ENCODE results near the gene FAM210B.

The FAM210B gene

DNA sequence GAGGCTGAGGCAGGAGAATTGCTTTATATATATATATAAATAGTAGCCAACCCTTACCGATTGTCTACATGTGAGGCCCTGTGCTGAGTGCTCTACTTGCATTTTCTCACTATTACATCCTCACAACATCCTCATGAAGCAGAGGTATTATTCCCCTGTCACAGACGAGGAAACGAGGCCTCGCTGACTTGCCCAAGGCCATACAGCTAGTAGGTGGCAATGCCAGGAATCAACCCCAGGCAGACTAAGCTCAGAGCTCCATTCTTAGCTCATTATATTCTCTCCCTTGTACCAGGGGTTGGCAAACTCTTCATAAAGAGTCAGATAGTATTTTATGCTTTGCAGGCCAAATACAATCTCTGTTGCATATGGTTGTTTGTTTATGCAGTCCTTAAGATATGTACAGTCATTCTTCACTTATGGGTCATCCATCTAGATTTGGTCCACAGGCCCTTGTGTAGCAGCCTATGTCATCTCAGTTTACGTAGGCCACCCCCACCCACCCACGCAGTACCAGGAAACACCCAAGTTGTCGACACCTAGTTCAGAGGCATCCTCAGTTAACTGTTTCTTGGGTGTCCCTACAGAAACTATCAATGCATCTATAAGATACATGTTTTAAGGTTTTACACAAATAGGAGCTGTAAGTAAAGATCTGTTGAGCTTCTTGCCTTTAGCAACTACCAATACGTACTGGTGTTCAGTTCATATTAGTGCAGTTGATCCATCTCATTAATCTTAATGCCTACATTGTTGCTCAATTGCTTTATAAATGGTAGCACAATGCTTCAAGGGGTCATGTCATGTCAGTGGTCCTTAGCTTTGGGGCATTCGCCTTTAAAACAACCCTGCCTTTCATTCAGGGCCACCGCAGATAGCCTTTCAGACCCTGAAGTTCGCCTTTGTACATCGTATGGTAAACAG, 56.3 kb downstream of the FAM210B start:
- TF ChIP-seq ZFX (IDR thresholded peaks at IDR 0.05; ENCODE audit: borderline replicate concordance): no peak
- TF ChIP-seq, protein P1, sequence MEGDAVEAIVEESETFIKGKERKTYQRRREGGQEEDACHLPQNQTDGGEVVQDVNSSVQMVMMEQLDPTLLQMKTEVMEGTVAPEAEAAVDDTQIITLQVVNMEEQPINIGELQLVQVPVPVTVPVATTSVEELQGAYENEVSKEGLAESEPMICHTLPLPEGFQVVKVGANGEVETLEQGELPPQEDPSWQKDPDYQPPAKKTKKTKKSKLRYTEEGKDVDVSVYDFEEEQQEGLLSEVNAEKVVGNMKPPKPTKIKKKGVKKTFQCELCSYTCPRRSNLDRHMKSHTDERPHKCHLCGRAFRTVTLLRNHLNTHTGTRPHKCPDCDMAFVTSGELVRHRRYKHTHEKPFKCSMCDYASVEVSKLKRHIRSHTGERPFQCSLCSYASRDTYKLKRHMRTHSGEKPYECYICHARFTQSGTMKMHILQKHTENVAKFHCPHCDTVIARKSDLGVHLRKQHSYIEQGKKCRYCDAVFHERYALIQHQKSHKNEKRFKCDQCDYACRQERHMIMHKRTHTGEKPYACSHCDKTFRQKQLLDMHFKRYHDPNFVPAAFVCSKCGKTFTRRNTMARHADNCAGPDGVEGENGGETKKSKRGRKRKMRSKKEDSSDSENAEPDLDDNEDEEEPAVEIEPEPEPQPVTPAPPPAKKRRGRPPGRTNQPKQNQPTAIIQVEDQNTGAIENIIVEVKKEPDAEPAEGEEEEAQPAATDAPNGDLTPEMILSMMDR (IDR thresholded peaks at IDR 0.05): no peak

DNA sequence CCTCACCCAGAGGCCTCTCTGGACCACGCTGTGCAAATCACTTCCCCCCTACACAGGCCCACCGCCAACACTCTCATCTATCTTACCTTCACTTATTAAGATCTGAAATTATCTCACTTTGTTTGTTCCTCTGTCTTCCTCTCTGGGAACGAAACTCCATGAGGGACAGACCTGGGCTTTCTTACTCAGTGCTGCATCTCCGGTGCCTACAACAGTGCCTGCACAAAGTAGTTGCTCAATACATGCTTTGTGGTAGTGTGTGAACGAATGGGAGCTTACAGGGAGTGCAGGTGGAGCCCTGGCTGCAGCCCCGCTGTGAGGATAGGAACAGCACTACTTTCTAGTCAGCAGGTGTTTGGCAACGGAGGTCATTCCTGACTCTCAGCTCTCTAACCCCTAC, 58.6 kb downstream of the FAM210B start:
- TF ChIP-seq, protein P1 (IDR thresholded peaks at IDR 0.05): no peak
- no peak for TF ChIP-seq ZFX (IDR thresholded peaks at IDR 0.05; ENCODE audit: borderline replicate concordance)

More for the DNA sequence above, 56.3 kb downstream of the FAM210B start:
- no peak overlapping the region for H3K27ac ChIP-seq

DNA sequence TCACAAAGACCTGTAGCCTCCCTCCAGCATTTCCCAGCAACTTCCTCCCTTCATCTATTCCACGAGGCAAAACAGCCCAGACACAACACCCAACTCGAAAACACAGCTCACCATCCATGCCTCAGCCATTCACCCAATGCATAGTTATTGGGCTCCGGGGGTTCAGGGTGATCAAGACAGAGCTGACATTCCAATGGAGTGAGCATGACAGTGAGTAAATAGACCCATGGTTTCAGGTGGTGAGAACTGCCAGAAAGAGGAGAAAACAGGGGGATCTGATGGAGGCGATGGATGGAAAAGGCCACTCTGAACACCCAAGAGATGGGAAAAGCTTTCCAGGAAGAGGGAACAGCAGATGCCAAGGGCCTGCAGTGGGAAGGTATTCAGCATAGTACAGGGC, 59.1 kb downstream of the FAM210B start:
- no peak overlapping the region for H3K27ac ChIP-seq
- no peak for TF ChIP-seq ZFX (IDR thresholded peaks at IDR 0.05; ENCODE audit: borderline replicate concordance)
- TF ChIP-seq, protein P1 (IDR thresholded peaks at IDR 0.05): no peak

More for the DNA sequence above, 58.6 kb downstream of the FAM210B start:
- no peak overlapping the region for H3K27ac ChIP-seq
